Osteoblast (primary cell): Measurements from ENCODE around the gene MYADML2. TPM values are rescaled to one million over a fixed set of nuclear protein-coding genes. Genes with fewer than 3 reads are reported as not detected.

Source experiments
- DNase-seq: peaks from one replicate; pipeline ENCODE4 v3.0.0; 2011; ENCODE audit warnings: low spot score, mixed read lengths; ENCODE audit not compliant: insufficient read length; ENCODE audit errors: missing footprints
- H2AFZ ChIP-seq: 2 replicates; pipeline ENCODE4 v1.6.0; 2011; ENCODE audit warnings: mild to moderate bottlenecking, low read length
- H3K27ac ChIP-seq: 2 replicates; pipeline ENCODE4 v1.5.1; 2011; ENCODE audit warnings: mild to moderate bottlenecking, low read depth, low read length, moderate library complexity
- H3K27me3 ChIP-seq: 2 replicates; pipeline ENCODE4 v1.6.0; 2012; ENCODE audit warnings: mild to moderate bottlenecking, control low read depth, inconsistent platforms, low read length, moderate library complexity; ENCODE audit not compliant: insufficient read depth
- H3K36me3 ChIP-seq: 2 replicates; pipeline ENCODE4 v1.5.1; 2011; ENCODE audit warnings: mild to moderate bottlenecking, low read length, control low read depth, moderate library complexity; ENCODE audit not compliant: insufficient read depth
- H3K4me1 ChIP-seq: 2 replicates; pipeline ENCODE4 v1.5.1; 2011; ENCODE audit warnings: mild to moderate bottlenecking, low read length, control low read depth, moderate library complexity; ENCODE audit not compliant: insufficient read depth
- H3K4me2 ChIP-seq: 2 replicates; pipeline ENCODE4 v1.6.0; 2011; ENCODE audit warnings: mild to moderate bottlenecking, low read length; ENCODE audit not compliant: insufficient read depth
- H3K4me3 ChIP-seq: fragments of 200-600 bp; sonication (generic); 3 replicates; pipeline ENCODE4 v1.5.1; 2012; ENCODE audit warnings: mild to moderate bottlenecking, low read length, inconsistent platforms; ENCODE audit not compliant: insufficient read depth
- H3K79me2 ChIP-seq: 2 replicates; pipeline ENCODE4 v1.6.0; 2012; ENCODE audit warnings: mild to moderate bottlenecking, low read length, control low read depth, inconsistent platforms; ENCODE audit not compliant: insufficient read depth
- H3K9me3 ChIP-seq: 2 replicates; pipeline ENCODE4 v1.5.1; 2011; ENCODE audit warnings: low read depth, low read length, control low read depth
- H4K20me1 ChIP-seq: 2 replicates; pipeline ENCODE4 v1.6.0; 2012; ENCODE audit warnings: mild to moderate bottlenecking, low read length, control low read depth; ENCODE audit not compliant: insufficient read depth
- CTCF ChIP-seq: IDR thresholded peaks from 2 replicates; pipeline ENCODE4 v1.5.1; 2011; ENCODE audit warnings: mild to moderate bottlenecking, low read depth, low read length, moderate library complexity; ENCODE audit errors: extremely low read depth
- total RNA-seq: library from RNA; depleted of rRNA; stranded (reverse); fragments of >200 nt; gene quantifications from 2 replicates; pipeline ENCODE4 v1.2.3, GENCODE V29; 2012

Gene MYADML2
- total RNA-seq, 1 donor: not detected

- Histone ChIP-seq H3K4me1 (peaks cover 22% of the 10 kb centered on the region), H3K27ac (no peak overlapping the region), H3K27me3 (no peaks in the 10 kb centered on the region), H3K4me3 (no peak overlapping the region), H2AFZ (no peak overlapping the region), H3K9me3 (no peaks in the 10 kb centered on the region), H3K36me3 (peaks cover 50% of the 10 kb centered on the region), H3K79me2 (peaks cover 58% of the 10 kb centered on the region), H4K20me1 (peaks cover 54% of the 10 kb centered on the region), H3K4me2 (no peak overlapping the region)
- TF ChIP-seq CTCF: no peak
- DNase-seq: no peak
Measured at GRCh38 chr17:81914103-81914850, 32.8 kb downstream of the MYADML2 start.

GRCh38 chr17:81913394-81914102 lies 33.5 kb downstream of the MYADML2 start:
- DNase-seq: no peak
- TF ChIP-seq CTCF: no peak
- H3K27ac ChIP-seq: no peak overlapping the region
- no peaks in the 10 kb centered on the region for H3K9me3 ChIP-seq
- H3K79me2 ChIP-seq: peaks cover 51% of the 10 kb centered on the region
- H2AFZ ChIP-seq: no peak overlapping the region
- H4K20me1 ChIP-seq: peaks cover 47% of the 10 kb centered on the region
- H3K36me3 ChIP-seq: peaks cover 47% of the 10 kb centered on the region
- H3K27me3 ChIP-seq: no peaks in the 10 kb centered on the region
- H3K4me2 ChIP-seq: no peak overlapping the region
- H3K4me1 ChIP-seq: peaks cover 22% of the 10 kb centered on the region
- H3K4me3 ChIP-seq: no peak overlapping the region

- no peak overlapping the region for H3K27ac ChIP-seq
- TF ChIP-seq CTCF: no peak
- peaks cover 44% of the 10 kb centered on the region for H4K20me1 ChIP-seq
- H3K9me3 ChIP-seq: no peaks in the 10 kb centered on the region
- no peak for DNase-seq
- peaks cover 44% of the 10 kb centered on the region for H3K79me2 ChIP-seq
- H3K4me3 ChIP-seq: no peak overlapping the region
- no peak overlapping the region for H2AFZ ChIP-seq
- peaks cover 20% of the 10 kb centered on the region for H3K4me1 ChIP-seq
- no peak overlapping the region for H3K4me2 ChIP-seq
- H3K36me3 ChIP-seq: peaks cover 47% of the 10 kb centered on the region
- H3K27me3 ChIP-seq: no peaks in the 10 kb centered on the region
Measured at GRCh38 chr17:81912441-81913309, 34.4 kb downstream of the MYADML2 start.
